ENCODE measurements around the gene MADCAM1.

DNA sequence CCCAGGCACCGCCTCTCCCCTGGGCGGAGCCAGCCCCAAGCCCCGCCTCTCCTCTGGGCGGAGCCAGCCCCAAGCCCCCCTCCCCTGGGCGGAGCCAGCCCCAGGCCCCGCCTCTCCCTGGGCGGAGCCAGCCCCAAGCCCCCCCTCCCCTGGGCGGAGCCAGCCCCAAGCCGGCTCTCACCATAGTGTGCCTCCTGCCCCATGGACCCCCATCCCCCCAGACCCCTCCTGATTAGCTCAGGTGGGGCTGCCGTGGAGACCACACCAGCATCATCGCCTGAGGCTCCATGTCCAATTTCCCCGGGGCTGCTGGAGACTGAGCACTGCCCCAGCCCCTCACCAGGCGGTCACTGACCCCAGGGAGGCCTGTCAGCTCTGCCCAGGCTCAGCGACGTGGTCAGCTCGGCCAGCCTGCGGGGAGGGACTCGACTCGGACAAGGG, 4.2 kb upstream of the MADCAM1 start:
- TF ChIP-seq, protein P1, sequence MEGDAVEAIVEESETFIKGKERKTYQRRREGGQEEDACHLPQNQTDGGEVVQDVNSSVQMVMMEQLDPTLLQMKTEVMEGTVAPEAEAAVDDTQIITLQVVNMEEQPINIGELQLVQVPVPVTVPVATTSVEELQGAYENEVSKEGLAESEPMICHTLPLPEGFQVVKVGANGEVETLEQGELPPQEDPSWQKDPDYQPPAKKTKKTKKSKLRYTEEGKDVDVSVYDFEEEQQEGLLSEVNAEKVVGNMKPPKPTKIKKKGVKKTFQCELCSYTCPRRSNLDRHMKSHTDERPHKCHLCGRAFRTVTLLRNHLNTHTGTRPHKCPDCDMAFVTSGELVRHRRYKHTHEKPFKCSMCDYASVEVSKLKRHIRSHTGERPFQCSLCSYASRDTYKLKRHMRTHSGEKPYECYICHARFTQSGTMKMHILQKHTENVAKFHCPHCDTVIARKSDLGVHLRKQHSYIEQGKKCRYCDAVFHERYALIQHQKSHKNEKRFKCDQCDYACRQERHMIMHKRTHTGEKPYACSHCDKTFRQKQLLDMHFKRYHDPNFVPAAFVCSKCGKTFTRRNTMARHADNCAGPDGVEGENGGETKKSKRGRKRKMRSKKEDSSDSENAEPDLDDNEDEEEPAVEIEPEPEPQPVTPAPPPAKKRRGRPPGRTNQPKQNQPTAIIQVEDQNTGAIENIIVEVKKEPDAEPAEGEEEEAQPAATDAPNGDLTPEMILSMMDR (IDR thresholded peaks at IDR 0.05; ENCODE audit: control extremely low read depth in 1 of 3, insufficient read depth in 1 of 3, low read depth in 1 of 3, low read length in 3 of 3): no peak
- TF ChIP-seq POLR2A (IDR thresholded peaks at IDR 0.05; ENCODE audit: control extremely low read depth in 1 of 2, low read depth in 2 of 2, low read length in 2 of 2): no peak
- no peak for TF ChIP-seq SUZ12 (IDR thresholded peaks at IDR 0.05; ENCODE audit: low read length)
